A549 (cell line): Measurements from ENCODE around the gene TGFB3.

Experiments
- JUN ChIP-seq, 2 experiments: fragments of >200 bp; sonication (Bioruptor Twin); formaldehyde crosslinking; IDR thresholded peaks; 2 replicates in 1 of 2; 3 replicates in 1 of 2; pipeline ENCODE4 v1.6.1; 2016 to 2017
- MAX ChIP-seq: IDR thresholded peaks from 2 replicates; pipeline ENCODE4 v1.6.1; 2012
- NPAS2 ChIP-seq: fragments of 250-450 bp; sonication (Bioruptor Pico); IDR thresholded peaks from 2 replicates; pipeline ENCODE4 v1.8.0; 2022; ENCODE audit warnings: mild to moderate bottlenecking, moderate library complexity, borderline replicate concordance
- POLR2A ChIP-seq: IDR thresholded peaks from 2 replicates; pipeline ENCODE4 v1.6.1; 2012; ENCODE audit warnings: mild to moderate bottlenecking, low read length
- RAD21 ChIP-seq, 2 experiments: fragments of >200 bp in 1 of 2; sonication (Bioruptor Twin) in 1 of 2; formaldehyde crosslinking in 1 of 2; IDR thresholded peaks in 1 of 2; conservative IDR thresholded peaks in 1 of 2; 2 replicates in 1 of 2; 3 replicates in 1 of 2; pipeline ENCODE4 v1.6.1; 2012 to 2018; ENCODE audit warnings: inconsistent platforms in 1 of 2
- REST ChIP-seq: fragments of 200-600 bp; sonication (generic); IDR thresholded peaks from 2 replicates; pipeline ENCODE4 v1.6.1; 2016; ENCODE audit warnings: antibody characterized with exemption, mild to moderate bottlenecking, moderate library complexity
- TF ChIP-seq, protein P1 (sequence below): fragments of >200 bp; sonication (Bioruptor Twin); formaldehyde crosslinking; IDR thresholded peaks from 3 replicates; pipeline ENCODE4 v1.5.1; 2016
- TF ChIP-seq, protein P2 (sequence below): IDR thresholded peaks from 2 replicates; pipeline ENCODE4 v1.6.1; 2012

DNA sequence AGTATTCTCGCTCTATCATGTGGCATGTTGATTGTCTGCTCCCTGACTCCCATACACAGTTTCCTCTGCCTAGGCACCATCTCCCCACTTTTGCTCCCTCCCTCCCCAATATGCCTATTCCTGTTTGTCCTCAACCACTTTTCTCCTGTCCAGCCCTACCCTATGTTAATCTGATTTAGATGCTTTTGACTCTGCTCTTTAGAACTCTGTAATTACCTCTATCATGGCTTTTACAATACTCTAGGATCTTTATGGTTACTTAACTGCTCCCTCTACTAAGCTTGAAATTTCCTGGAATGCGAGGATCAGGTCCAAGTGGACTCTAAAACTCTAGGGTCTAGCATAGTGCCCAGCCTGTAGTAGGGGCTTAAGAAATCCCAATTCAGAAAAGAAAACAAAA is 68.6 kb downstream of the TGFB3 start:
- TF ChIP-seq, protein P1, sequence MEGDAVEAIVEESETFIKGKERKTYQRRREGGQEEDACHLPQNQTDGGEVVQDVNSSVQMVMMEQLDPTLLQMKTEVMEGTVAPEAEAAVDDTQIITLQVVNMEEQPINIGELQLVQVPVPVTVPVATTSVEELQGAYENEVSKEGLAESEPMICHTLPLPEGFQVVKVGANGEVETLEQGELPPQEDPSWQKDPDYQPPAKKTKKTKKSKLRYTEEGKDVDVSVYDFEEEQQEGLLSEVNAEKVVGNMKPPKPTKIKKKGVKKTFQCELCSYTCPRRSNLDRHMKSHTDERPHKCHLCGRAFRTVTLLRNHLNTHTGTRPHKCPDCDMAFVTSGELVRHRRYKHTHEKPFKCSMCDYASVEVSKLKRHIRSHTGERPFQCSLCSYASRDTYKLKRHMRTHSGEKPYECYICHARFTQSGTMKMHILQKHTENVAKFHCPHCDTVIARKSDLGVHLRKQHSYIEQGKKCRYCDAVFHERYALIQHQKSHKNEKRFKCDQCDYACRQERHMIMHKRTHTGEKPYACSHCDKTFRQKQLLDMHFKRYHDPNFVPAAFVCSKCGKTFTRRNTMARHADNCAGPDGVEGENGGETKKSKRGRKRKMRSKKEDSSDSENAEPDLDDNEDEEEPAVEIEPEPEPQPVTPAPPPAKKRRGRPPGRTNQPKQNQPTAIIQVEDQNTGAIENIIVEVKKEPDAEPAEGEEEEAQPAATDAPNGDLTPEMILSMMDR = no peak
- TF ChIP-seq MAX (no peak), POLR2A (no peak), REST (no peak), RAD21 (conservative IDR thresholded peaks at IDR 0.05 in 1 of 2, IDR thresholded peaks at IDR 0.05 in 1 of 2) (no peak), JUN (IDR thresholded peaks at IDR 0.05) (no peak), NPAS2 (CRISPR knock-in tag) (no peak)
- TF ChIP-seq, protein P2, sequence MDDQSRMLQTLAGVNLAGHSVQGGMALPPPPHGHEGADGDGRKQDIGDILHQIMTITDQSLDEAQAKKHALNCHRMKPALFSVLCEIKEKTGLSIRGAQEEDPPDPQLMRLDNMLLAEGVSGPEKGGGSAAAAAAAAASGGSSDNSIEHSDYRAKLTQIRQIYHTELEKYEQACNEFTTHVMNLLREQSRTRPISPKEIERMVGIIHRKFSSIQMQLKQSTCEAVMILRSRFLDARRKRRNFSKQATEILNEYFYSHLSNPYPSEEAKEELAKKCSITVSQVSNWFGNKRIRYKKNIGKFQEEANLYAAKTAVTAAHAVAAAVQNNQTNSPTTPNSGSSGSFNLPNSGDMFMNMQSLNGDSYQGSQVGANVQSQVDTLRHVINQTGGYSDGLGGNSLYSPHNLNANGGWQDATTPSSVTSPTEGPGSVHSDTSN = no peak
